Ectodermal cell (in vitro differentiated cells): ENCODE results near the gene TMEM252.

Experiments
- H3K27ac ChIP-seq: 2 replicates; pipeline ENCODE4 v1.7.0; 2013; ENCODE audit warnings: mild to moderate bottlenecking, low read depth, low read length; ENCODE audit not compliant: insufficient read depth, poor library complexity, severe bottlenecking
- H3K27me3 ChIP-seq: 2 replicates; pipeline ENCODE4 v1.7.0; 2013; ENCODE audit warnings: mild to moderate bottlenecking, low read length; ENCODE audit not compliant: insufficient read depth, control insufficient read depth, poor library complexity, severe bottlenecking
- H3K36me3 ChIP-seq: one replicate; pipeline ENCODE4 v1.7.0; 2013; ENCODE audit warnings: low read length; ENCODE audit not compliant: control insufficient read depth, insufficient read depth
- H3K4me1 ChIP-seq: one replicate; pipeline ENCODE4 v1.7.0; 2013; ENCODE audit warnings: low read length; ENCODE audit not compliant: control insufficient read depth, insufficient read depth
- H3K4me3 ChIP-seq: 2 replicates; pipeline ENCODE4 v1.7.0; 2013; ENCODE audit warnings: low read depth, low read length, control low read depth; ENCODE audit not compliant: insufficient read depth
- H3K9me3 ChIP-seq: 2 replicates; pipeline ENCODE4 v1.7.0; 2013; ENCODE audit warnings: mild to moderate bottlenecking, low read length, moderate library complexity; ENCODE audit not compliant: control insufficient read depth
- WGBS, 2 experiments: methylation state at CpG; one replicate each; pipeline ENCODE4 v1.1.7; 2013; ENCODE audit warnings: missing lambda C conversion rate in 2 of 2; 5-methylcytosine and 5-hydroxymethylcytosine counted together

TMEM252 gene

GRCh38 chr9:68541568-68541967 lies 885 bp upstream of the TMEM252 start:
- WGBS, 2 experiments: 77 to 79% methylated on average over 2 of the region's 2 CpGs
- H3K27me3 ChIP-seq: peaks cover 33% of the 10 kb centered on the region
- H3K36me3 ChIP-seq: no peaks in the 10 kb centered on the region
- H3K4me1 ChIP-seq: peaks cover 6% of the 10 kb centered on the region
- no peaks in the 10 kb centered on the region for H3K9me3 ChIP-seq
- H3K4me3 ChIP-seq: no peak overlapping the region
- H3K27ac ChIP-seq: no peak overlapping the region

- Histone ChIP-seq H3K27me3 (peaks cover 22% of the 10 kb centered on the region), H3K36me3 (no peaks in the 10 kb centered on the region), H3K27ac (no peak overlapping the region), H3K4me1 (peaks cover 11% of the 10 kb centered on the region), H3K9me3 (no peaks in the 10 kb centered on the region), H3K4me3 (no peak overlapping the region)
- 90 to 92% methylated on average over 3 of the region's 3 CpGs for WGBS, 2 experiments
Observed at GRCh38 chr9:68538200-68538599, 2.5 kb downstream of the TMEM252 start.

- H3K4me3 ChIP-seq: no peak overlapping the region
- no peaks in the 10 kb centered on the region for H3K9me3 ChIP-seq
- 91 to 96% methylated on average over 1 of the region's 1 CpG for WGBS, 2 experiments
- H3K27ac ChIP-seq: no peak overlapping the region
- H3K27me3 ChIP-seq: peaks cover 16% of the 10 kb centered on the region
- H3K4me1 ChIP-seq: peaks cover 11% of the 10 kb centered on the region
- no peaks in the 10 kb centered on the region for H3K36me3 ChIP-seq
Observed at GRCh38 chr9:68537616-68537880, 3.1 kb downstream of the TMEM252 start.

- Histone ChIP-seq H3K9me3 (no peaks in the 10 kb centered on the region), H3K27me3 (peaks cover 14% of the 10 kb centered on the region), H3K27ac (no peak overlapping the region), H3K4me1 (peaks cover 11% of the 10 kb centered on the region), H3K4me3 (no peak overlapping the region), H3K36me3 (no peaks in the 10 kb centered on the region)
- WGBS, 2 experiments: 81 to 85% methylated on average over 10 of the region's 10 CpGs
Observed at GRCh38 chr9:68536876-68537615, 3.6 kb downstream of the TMEM252 start.

- H3K4me1 ChIP-seq: peaks cover 11% of the 10 kb centered on the region
- H3K36me3 ChIP-seq: no peaks in the 10 kb centered on the region
- H3K27me3 ChIP-seq: peaks cover 32% of the 10 kb centered on the region
- no peaks in the 10 kb centered on the region for H3K9me3 ChIP-seq
- WGBS, 2 experiments: 75 to 83% methylated on average over 3 of the region's 3 CpGs
- no peak overlapping the region for H3K4me3 ChIP-seq
- H3K27ac ChIP-seq: no peak overlapping the region
Observed at GRCh38 chr9:68533678-68534077, 7.0 kb downstream of the TMEM252 start.

- peaks cover 7% of the 10 kb centered on the region for H3K4me1 ChIP-seq
- 88 to 91% methylated on average over 4 of the region's 4 CpGs for WGBS, 2 experiments
Observed at GRCh38 chr9:68532131-68532530, 8.6 kb downstream of the TMEM252 start.

GRCh38 chr9:68530618-68531017 lies 10.1 kb downstream of the TMEM252 start:
- Histone ChIP-seq H3K4me1 (peaks cover 5% of the 10 kb centered on the region), H3K9me3 (no peaks in the 10 kb centered on the region), H3K27ac (no peak overlapping the region), H3K27me3 (peaks cover 59% of the 10 kb centered on the region), H3K36me3 (no peaks in the 10 kb centered on the region), H3K4me3 (no peak overlapping the region)
- 38 to 39% methylated on average over 7 of the region's 7 CpGs for WGBS, 2 experiments

More at GRCh38 chr9:68532131-68532530, 8.6 kb downstream of the TMEM252 start:
- H3K27me3 ChIP-seq: peaks cover 48% of the 10 kb centered on the region
- H3K9me3 ChIP-seq: no peaks in the 10 kb centered on the region
- no peak overlapping the region for H3K27ac ChIP-seq
- H3K36me3 ChIP-seq: no peaks in the 10 kb centered on the region
- no peak overlapping the region for H3K4me3 ChIP-seq

GRCh38 chr9:68523367-68523936 lies 17.2 kb downstream of the TMEM252 start:
- no peaks in the 10 kb centered on the region for H3K36me3 ChIP-seq
- no peaks in the 10 kb centered on the region for H3K9me3 ChIP-seq
- H3K4me1 ChIP-seq: no peaks in the 10 kb centered on the region
- H3K4me3 ChIP-seq: no peak overlapping the region
- H3K27me3 ChIP-seq: peaks cover 58% of the 10 kb centered on the region
- 82 to 89% methylated on average over 3 to 4 of the region's 4 CpGs for WGBS, 2 experiments
- H3K27ac ChIP-seq: no peak overlapping the region

GRCh38 chr9:68522954-68523353 lies 17.7 kb downstream of the TMEM252 start:
- H3K4me1 ChIP-seq: no peaks in the 10 kb centered on the region
- no peak overlapping the region for H3K27ac ChIP-seq
- H3K4me3 ChIP-seq: no peak overlapping the region
- H3K36me3 ChIP-seq: no peaks in the 10 kb centered on the region
- 85 to 86% methylated on average over 3 of the region's 3 CpGs for WGBS, 2 experiments
- H3K9me3 ChIP-seq: no peaks in the 10 kb centered on the region
- H3K27me3 ChIP-seq: peaks cover 53% of the 10 kb centered on the region

- Histone ChIP-seq H3K4me3 (no peak overlapping the region), H3K4me1 (no peaks in the 10 kb centered on the region), H3K27me3 (peaks cover 45% of the 10 kb centered on the region), H3K36me3 (no peaks in the 10 kb centered on the region), H3K9me3 (no peaks in the 10 kb centered on the region), H3K27ac (no peak overlapping the region)
- 65 to 69% methylated on average over 4 of the region's 4 CpGs for WGBS, 2 experiments
Observed at GRCh38 chr9:68522131-68522530, 18.6 kb downstream of the TMEM252 start.
